H9 (cell line): ENCODE data around the gene TECPR2. TPM values are rescaled to one million over a fixed set of nuclear protein-coding genes. Genes with fewer than 3 reads are reported as not detected.

ENCODE experiments used
- DNase-seq: peaks from one replicate; pipeline ENCODE4 v3.0.0-alpha.2; 2017
- H2AFZ ChIP-seq: one replicate; pipeline ENCODE4 v1.6.1; 2013; ENCODE audit warnings: mild to moderate bottlenecking, low read length, control low read depth, moderate library complexity
- H2AK5ac ChIP-seq: 2 replicates; pipeline ENCODE4 v1.6.1; 2013; ENCODE audit warnings: low read length, control low read depth, mixed read lengths; ENCODE audit not compliant: insufficient read length
- H2BK120ac ChIP-seq: one replicate; pipeline ENCODE4 v1.6.1; 2013; ENCODE audit warnings: low read depth, mild to moderate bottlenecking, low read length, control low read depth, inconsistent platforms; ENCODE audit not compliant: poor library complexity, severe bottlenecking
- H2BK12ac ChIP-seq: 2 replicates; pipeline ENCODE4 v1.6.1; 2013; ENCODE audit warnings: low read length, control low read depth, mixed read lengths, low read depth; ENCODE audit not compliant: insufficient read length
- H2BK15ac ChIP-seq: 2 replicates; pipeline ENCODE4 v1.6.1; 2013; ENCODE audit warnings: low read depth, low read length, control low read depth
- H2BK20ac ChIP-seq: one replicate; pipeline ENCODE4 v1.6.1; 2013; ENCODE audit warnings: low read depth, mild to moderate bottlenecking, low read length, control low read depth, inconsistent platforms; ENCODE audit not compliant: poor library complexity, severe bottlenecking
- H2BK5ac ChIP-seq: 2 replicates; pipeline ENCODE4 v1.6.1; 2013; ENCODE audit warnings: low read length, control low read depth, mixed read lengths; ENCODE audit not compliant: insufficient read length
- H3K14ac ChIP-seq: 2 replicates; pipeline ENCODE4 v1.6.1; 2013; ENCODE audit warnings: low read length, control low read depth; ENCODE audit not compliant: insufficient read depth
- H3K18ac ChIP-seq: 2 replicates; pipeline ENCODE4 v1.6.1; 2013; ENCODE audit warnings: low read depth, mild to moderate bottlenecking, mixed read lengths, low read length, control low read depth; ENCODE audit not compliant: insufficient read length
- H3K23ac ChIP-seq: 2 replicates; pipeline ENCODE4 v1.6.1; 2013; ENCODE audit warnings: low read length, control low read depth, mixed read lengths, low read depth; ENCODE audit not compliant: insufficient read length
- H3K23me2 ChIP-seq: 2 replicates; pipeline ENCODE4 v1.6.1; 2013; ENCODE audit warnings: low read depth, mild to moderate bottlenecking, mixed read lengths, low read length, control low read depth; ENCODE audit not compliant: insufficient read length, poor library complexity, severe bottlenecking
- H3K27ac ChIP-seq: 2 replicates; pipeline ENCODE4 v1.5.1; 2013; ENCODE audit warnings: low read length, control low read depth, mixed read lengths, low read depth; ENCODE audit not compliant: insufficient read length
- H3K27me3 ChIP-seq: 2 replicates; pipeline ENCODE4 v1.6.1; 2013; ENCODE audit warnings: low read length, control low read depth, inconsistent platforms; ENCODE audit not compliant: insufficient read depth
- H3K4ac ChIP-seq: 2 replicates; pipeline ENCODE4 v1.6.1; 2013; ENCODE audit warnings: low read depth, mild to moderate bottlenecking, control low read depth, inconsistent platforms, low read length, moderate library complexity
- H3K4me1 ChIP-seq: 2 replicates; pipeline ENCODE4 v1.6.1; 2013; ENCODE audit warnings: low read length, control low read depth, inconsistent platforms; ENCODE audit not compliant: insufficient read depth
- H3K4me2 ChIP-seq: 2 replicates; pipeline ENCODE4 v1.6.1; 2013; ENCODE audit warnings: low read length, control low read depth, mixed read lengths; ENCODE audit not compliant: insufficient read length, insufficient read depth
- H3K56ac ChIP-seq: 2 replicates; pipeline ENCODE4 v1.6.1; 2013; ENCODE audit warnings: low read depth, mild to moderate bottlenecking, mixed read lengths, low read length, control low read depth; ENCODE audit not compliant: insufficient read length
- H3K79me1 ChIP-seq: 2 replicates; pipeline ENCODE4 v1.6.1; 2013; ENCODE audit warnings: low read depth, mild to moderate bottlenecking, moderate library complexity, low read length, control low read depth, inconsistent platforms; ENCODE audit not compliant: insufficient read depth, poor library complexity, severe bottlenecking
- H3K79me2 ChIP-seq: 2 replicates; pipeline ENCODE4 v1.6.1; 2013; ENCODE audit warnings: low read length, control low read depth, inconsistent platforms; ENCODE audit not compliant: insufficient read depth
- H3K9ac ChIP-seq: 2 replicates; pipeline ENCODE4 v1.6.1; 2013; ENCODE audit warnings: low read length, control low read depth, mixed read lengths; ENCODE audit not compliant: insufficient read length; ENCODE audit errors: extremely low read depth
- H3K9me3 ChIP-seq: one replicate; pipeline ENCODE4 v1.6.1; 2013; ENCODE audit warnings: low read depth, low read length, inconsistent platforms; ENCODE audit not compliant: control insufficient read depth
- H3T11ph ChIP-seq: one replicate; pipeline ENCODE4 v1.6.1; 2013; ENCODE audit warnings: mild to moderate bottlenecking, low read length, control low read depth, inconsistent platforms
- H4K20me1 ChIP-seq: one replicate; pipeline ENCODE4 v1.6.1; 2013; ENCODE audit not compliant: control insufficient read depth, insufficient read length, insufficient read depth
- H4K5ac ChIP-seq: 2 replicates; pipeline ENCODE4 v1.6.1; 2013; ENCODE audit warnings: low read depth, mild to moderate bottlenecking, mixed read lengths, low read length, control low read depth; ENCODE audit not compliant: insufficient read length
- H4K8ac ChIP-seq: replicated peaks from 2 replicates; pipeline ENCODE4 v1.6.1; 2013; ENCODE audit warnings: low read length, control low read depth, mixed read lengths, low read depth; ENCODE audit not compliant: insufficient read length
- H4K91ac ChIP-seq: 2 replicates; pipeline ENCODE4 v1.6.1; 2013; ENCODE audit warnings: low read depth, mild to moderate bottlenecking, moderate library complexity, mixed read lengths, low read length, control low read depth; ENCODE audit not compliant: insufficient read length
- H3K27ac Mint-ChIP-seq, 3 experiments: 2 replicates in 2 of 3; 3 replicates in 1 of 3; pipeline ENCODE4 v1.8.0; 2020 to 2021; ENCODE audit warnings: mixed read lengths in 3 of 3, mild to moderate bottlenecking in 1 of 3, moderate library complexity in 1 of 3
- H3K27me3 Mint-ChIP-seq: 2 replicates; pipeline ENCODE4 v1.8.0; 2021; ENCODE audit warnings: low read depth, mild to moderate bottlenecking, moderate library complexity, mixed read lengths
- H3K36me3 Mint-ChIP-seq, 3 experiments: 2 replicates in 2 of 3; 3 replicates in 1 of 3; pipeline ENCODE4 v1.8.0; 2020 to 2021; ENCODE audit warnings: low read depth in 3 of 3, mixed read lengths in 3 of 3; ENCODE audit not compliant: insufficient read depth in 1 of 3
- H3K4me1 Mint-ChIP-seq, 2 experiments: 2 replicates each; pipeline ENCODE4 v1.8.0; 2020; ENCODE audit warnings: mixed read lengths in 2 of 2
- H3K4me3 Mint-ChIP-seq, 2 experiments: 2 replicates in 1 of 2; 3 replicates in 1 of 2; pipeline ENCODE4 v1.8.0; 2020 to 2021; ENCODE audit warnings: mild to moderate bottlenecking in 2 of 2, mixed read lengths in 2 of 2, moderate library complexity in 1 of 2
- H3K9me3 Mint-ChIP-seq, 2 experiments: 2 replicates in 1 of 2; 3 replicates in 1 of 2; pipeline ENCODE4 v1.8.0; 2020; ENCODE audit warnings: mild to moderate bottlenecking in 2 of 2, mixed read lengths in 2 of 2, moderate library complexity in 1 of 2
- WGBS: extraction: QIAGEN DNeasy Blood & Tissue Kit; methylation state at CpG from one replicate; pipeline ENCODE4 v1.1.7; 2013; ENCODE audit warnings: missing lambda C conversion rate, low lambda C conversion rate, mixed read lengths; ENCODE audit not compliant: insufficient read length; ENCODE audit errors: extremely low coverage; 5-methylcytosine and 5-hydroxymethylcytosine counted together
- total RNA-seq: library from RNA; stranded (reverse); gene quantifications from 2 replicates; pipeline ENCODE4 v1.2.1, GENCODE V29; 2021
- TF ChIP-seq, protein P1 (sequence below): fragments of 200-600 bp; sonication (generic); conservative IDR thresholded peaks from 3 replicates; pipeline ENCODE4 v1.8.0; 2021; ENCODE audit warnings: antibody characterized with exemption, mild to moderate bottlenecking

Gene TECPR2
- total RNA-seq, 1 experiment from 2014 or later, result 15.4 TPM

GRCh38 chr14:102461490-102462338, 99.0 kb downstream of the TECPR2 start:
- Mint-ChIP-seq H3K4me3 (no peak overlapping the region), H3K4me1 (no peaks in the 10 kb centered on the region), H3K36me3 (peaks cover under 1 to 22% (median 9%) of the 10 kb centered on the region in 3 experiments; a peak in 5 of 7 replicates), H3K27ac (peak overlapping the region; percentile 67 to 79 (median 73); a peak in 2 of 7 replicates), H3K27me3 (no peaks in the 10 kb centered on the region), H3K9me3 (no peaks in the 10 kb centered on the region)
- TF ChIP-seq, protein P1, sequence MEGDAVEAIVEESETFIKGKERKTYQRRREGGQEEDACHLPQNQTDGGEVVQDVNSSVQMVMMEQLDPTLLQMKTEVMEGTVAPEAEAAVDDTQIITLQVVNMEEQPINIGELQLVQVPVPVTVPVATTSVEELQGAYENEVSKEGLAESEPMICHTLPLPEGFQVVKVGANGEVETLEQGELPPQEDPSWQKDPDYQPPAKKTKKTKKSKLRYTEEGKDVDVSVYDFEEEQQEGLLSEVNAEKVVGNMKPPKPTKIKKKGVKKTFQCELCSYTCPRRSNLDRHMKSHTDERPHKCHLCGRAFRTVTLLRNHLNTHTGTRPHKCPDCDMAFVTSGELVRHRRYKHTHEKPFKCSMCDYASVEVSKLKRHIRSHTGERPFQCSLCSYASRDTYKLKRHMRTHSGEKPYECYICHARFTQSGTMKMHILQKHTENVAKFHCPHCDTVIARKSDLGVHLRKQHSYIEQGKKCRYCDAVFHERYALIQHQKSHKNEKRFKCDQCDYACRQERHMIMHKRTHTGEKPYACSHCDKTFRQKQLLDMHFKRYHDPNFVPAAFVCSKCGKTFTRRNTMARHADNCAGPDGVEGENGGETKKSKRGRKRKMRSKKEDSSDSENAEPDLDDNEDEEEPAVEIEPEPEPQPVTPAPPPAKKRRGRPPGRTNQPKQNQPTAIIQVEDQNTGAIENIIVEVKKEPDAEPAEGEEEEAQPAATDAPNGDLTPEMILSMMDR, result no peak
- no peak overlapping the region for H3K4me2 ChIP-seq
- no peak overlapping the region for H3K27ac ChIP-seq
- H2AK5ac ChIP-seq, result no peak overlapping the region
- H3K56ac ChIP-seq, result no peak overlapping the region
- H3K23ac ChIP-seq, result no peak overlapping the region
- H2BK20ac ChIP-seq, result no peak overlapping the region
- H2BK12ac ChIP-seq, result no peak overlapping the region
- H3K9ac ChIP-seq, result no peak overlapping the region
- WGBS, result no CpG with 5 or more reads among the region's 14 CpGs
- H3K27me3 ChIP-seq, result no peaks in the 10 kb centered on the region
- H2BK120ac ChIP-seq, result no peak overlapping the region
- H3K9me3 ChIP-seq, result no peaks in the 10 kb centered on the region
- no peak overlapping the region for H3K18ac ChIP-seq
- H3K14ac ChIP-seq, result no peak overlapping the region
- H3K79me2 ChIP-seq, result no peaks in the 10 kb centered on the region; the same call in 1 of the 2 replicates
- H2BK5ac ChIP-seq, result no peak overlapping the region
- no peak overlapping the region for H4K5ac ChIP-seq
- no peaks in the 10 kb centered on the region for H4K20me1 ChIP-seq
- no peak overlapping the region for H3T11ph ChIP-seq
- DNase-seq, result no peak
- H2BK15ac ChIP-seq, result no peak overlapping the region
- no peak overlapping the region for H4K91ac ChIP-seq
- no peaks in the 10 kb centered on the region for H3K79me1 ChIP-seq
- no peak overlapping the region for H2AFZ ChIP-seq
- no peak overlapping the region for H4K8ac ChIP-seq
- H3K4ac ChIP-seq, result no peak overlapping the region
- H3K23me2 ChIP-seq, result no peaks in the 10 kb centered on the region
- H3K4me1 ChIP-seq, result no peaks in the 10 kb centered on the region
